IPS-18c (cell line): ENCODE results near the gene FOXP1.

Source experiments
- H3K4me3 ChIP-seq: 2 replicates; pipeline ENCODE4 v1.7.0; 2013; ENCODE audit warnings: low read depth, mild to moderate bottlenecking, low read length, moderate library complexity; ENCODE audit not compliant: insufficient read depth
- H3K9me3 ChIP-seq: one replicate; pipeline ENCODE4 v1.6.1; 2013; ENCODE audit warnings: mild to moderate bottlenecking, low read length, moderate library complexity; ENCODE audit not compliant: control insufficient read depth, insufficient read depth

FOXP1 gene

DNA sequence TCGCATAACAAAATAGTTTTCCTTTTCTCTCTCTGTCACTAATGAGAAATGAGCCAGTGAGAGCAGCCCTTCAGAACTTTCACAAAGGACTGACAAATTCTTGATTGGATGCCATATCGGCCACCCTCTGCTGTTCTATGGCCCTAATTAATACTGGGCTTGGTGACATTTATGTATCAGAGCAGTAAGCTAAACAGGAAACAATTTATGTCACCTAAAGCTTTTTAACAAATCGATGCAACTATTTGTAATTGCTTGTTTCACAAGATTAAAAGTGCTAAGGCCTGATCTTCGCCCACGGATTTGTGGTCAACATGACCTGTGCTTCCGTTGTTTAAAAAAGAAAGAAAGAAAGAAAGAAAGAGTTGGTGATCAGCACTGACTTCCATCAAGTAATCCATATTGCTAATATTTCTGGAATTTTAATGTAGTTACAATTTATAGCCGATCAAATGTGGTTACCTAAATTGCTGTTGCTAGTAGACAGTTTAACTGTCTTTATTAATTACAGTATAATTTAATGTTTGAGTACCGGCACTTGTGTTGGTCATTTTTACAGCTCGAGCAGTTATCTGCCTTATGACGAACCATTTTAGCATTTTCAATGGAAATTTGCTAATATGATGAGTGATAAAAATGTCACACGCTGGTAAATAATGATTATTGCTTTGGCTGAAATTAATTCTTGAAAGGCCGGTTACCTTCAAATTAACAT is 631.3 kb downstream of the FOXP1 start:
- no peaks in the 10 kb centered on the region for H3K9me3 ChIP-seq
- H3K4me3 ChIP-seq: no peak overlapping the region

DNA sequence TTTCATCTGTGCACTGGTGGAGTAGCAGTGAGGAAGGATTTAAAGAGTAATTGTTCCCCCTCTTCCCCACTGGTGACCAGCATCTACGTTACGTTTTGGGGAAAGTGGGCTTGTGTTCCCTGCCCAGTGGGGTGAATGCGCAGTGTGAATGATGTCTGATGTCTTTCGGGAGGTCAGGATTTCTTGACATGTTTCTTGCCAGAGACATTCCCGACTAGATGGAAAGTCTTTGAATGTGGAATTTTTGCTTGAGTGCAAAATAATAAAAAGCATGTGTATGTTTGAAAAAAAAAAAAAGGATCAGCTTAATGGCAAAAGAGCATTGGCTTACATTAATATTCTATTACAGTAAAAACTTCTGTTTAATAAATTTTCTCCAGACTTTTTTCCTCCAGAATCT is 632.2 kb downstream of the FOXP1 start:
- no peaks in the 10 kb centered on the region for H3K9me3 ChIP-seq
- no peak overlapping the region for H3K4me3 ChIP-seq

DNA sequence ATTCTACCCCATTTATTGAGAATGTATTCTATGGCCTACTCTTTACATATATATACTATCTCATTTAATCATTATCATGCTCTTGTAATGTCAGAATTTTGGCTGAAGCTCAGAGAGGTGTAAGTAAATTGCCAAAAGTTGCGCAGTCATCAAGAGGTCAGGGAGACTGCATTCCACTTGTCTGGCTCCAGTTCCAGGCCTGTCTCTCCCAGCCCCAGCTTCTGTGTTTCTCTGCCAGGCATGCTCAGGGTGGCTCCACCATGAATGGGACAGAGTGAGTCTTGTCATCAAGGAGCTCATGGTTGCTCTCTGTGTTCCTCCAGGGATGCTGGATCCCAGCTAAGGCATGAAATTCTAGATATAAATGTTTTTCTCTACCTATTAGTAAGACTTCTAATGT is 635.9 kb downstream of the FOXP1 start:
- Histone ChIP-seq H3K9me3 (no peaks in the 10 kb centered on the region), H3K4me3 (no peak overlapping the region)

DNA sequence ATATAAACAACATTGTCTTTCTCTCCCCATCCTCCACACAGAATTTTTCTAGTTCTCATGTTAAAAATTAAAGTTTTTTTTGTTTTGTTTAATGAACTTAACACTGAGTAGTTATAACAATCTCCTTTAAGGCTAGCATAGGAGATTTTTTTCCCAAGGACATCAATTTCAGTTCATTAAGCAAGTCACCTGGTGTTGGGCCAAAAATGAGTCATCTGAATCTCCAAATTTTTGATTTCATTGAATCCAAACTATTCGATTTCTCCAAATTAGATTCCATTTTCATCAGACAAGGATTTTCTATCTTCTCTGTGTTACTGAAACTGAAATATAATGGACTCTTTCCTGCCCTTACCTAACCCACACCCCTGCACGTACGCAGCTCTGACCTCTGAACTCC is 639.6 kb downstream of the FOXP1 start:
- no peaks in the 10 kb centered on the region for H3K9me3 ChIP-seq
- no peak overlapping the region for H3K4me3 ChIP-seq

DNA sequence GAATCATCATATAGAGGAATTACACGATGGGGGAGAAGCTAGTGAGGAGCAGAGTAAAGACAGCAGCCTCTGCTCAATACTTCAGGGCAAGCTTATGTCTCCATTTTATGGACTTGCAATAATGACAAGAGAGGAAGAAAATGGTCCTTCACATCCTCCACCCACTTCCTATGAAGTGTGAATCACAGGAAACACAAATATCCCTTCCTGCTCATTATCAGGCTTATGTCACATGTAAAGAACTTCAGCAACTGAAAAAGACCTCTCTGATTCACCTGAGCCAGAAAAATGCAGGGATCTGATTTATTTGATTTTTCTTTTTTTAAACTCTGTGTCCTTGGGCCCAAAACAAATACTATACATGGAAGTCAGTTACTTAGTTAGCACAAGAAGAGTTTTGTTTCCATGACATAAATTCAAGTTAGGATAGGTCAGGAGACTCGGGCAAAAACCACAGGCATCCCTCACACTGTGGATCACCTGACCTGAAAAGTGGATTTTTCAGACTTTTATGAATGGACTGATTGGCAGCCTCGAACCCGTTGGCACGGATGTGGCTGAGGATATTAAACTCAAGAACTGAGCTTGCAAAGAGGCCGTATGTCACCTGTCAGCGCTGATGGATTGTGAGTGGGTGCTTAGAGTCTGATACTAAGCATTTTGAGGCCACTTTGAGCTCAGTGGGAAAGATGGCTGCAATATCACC is 650.3 kb downstream of the FOXP1 start:
- no peak overlapping the region for H3K4me3 ChIP-seq
- peaks cover 2% of the 10 kb centered on the region for H3K9me3 ChIP-seq

DNA sequence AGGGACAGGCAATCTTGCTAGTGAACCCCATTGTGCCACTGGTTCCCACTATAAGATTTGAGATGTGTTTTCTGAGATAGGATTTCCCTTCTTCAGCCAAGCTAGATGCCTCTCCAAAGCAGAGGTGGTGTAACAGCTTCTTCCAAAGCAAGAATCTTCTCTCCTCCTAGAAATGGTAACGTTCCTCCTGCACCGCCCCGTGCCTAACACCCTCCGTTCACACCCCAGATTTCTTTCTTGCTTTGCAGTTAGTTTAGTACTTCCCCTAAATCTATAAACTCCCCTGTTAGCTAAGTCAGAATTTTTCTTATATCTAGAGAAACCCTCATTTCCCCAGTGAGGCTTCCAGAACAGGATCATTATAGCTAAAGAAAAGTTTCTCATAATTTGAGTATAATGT is 653.5 kb downstream of the FOXP1 start:
- no peak overlapping the region for H3K4me3 ChIP-seq
- H3K9me3 ChIP-seq: peaks cover 2% of the 10 kb centered on the region

DNA sequence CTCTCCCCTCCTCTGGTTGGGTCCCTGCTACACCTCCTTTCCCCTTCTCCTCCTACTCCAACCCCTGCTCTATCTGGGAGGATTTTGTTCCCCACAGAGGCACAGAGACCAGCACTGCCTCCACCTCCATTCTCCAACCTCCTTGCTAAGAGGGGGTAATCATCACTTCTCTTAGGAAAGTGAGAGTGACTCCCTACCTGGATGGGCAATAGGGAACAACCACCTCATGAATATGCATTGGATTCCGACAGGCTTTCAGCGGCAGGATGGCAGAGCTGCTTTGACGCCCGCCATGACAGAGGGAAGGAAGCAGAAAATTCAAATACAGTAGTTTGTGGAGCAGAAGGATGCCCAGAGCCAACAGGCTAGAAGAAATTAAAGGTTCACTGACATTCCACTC is 656.3 kb downstream of the FOXP1 start:
- Histone ChIP-seq H3K4me3 (no peak overlapping the region), H3K9me3 (no peaks in the 10 kb centered on the region)

DNA sequence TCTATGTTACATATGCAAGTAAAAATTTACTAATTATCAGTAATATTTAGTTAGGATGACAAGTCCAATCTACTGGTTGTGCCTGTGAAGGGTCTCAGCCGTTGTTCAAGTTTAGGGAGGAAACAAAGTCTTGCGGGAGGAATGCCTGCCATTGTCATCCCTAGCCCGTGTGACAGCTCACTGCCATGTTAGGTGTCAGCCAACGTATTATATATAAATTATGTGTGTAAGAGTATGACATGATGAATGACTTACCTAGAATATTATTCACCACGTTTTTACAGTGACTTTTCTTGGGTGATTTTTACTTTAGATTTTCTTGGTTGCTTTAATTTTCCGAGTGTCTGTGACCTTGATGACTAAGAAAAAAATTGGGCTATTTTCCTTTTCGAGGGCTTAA is 656.7 kb downstream of the FOXP1 start:
- H3K4me3 ChIP-seq: no peak overlapping the region
- no peaks in the 10 kb centered on the region for H3K9me3 ChIP-seq

DNA sequence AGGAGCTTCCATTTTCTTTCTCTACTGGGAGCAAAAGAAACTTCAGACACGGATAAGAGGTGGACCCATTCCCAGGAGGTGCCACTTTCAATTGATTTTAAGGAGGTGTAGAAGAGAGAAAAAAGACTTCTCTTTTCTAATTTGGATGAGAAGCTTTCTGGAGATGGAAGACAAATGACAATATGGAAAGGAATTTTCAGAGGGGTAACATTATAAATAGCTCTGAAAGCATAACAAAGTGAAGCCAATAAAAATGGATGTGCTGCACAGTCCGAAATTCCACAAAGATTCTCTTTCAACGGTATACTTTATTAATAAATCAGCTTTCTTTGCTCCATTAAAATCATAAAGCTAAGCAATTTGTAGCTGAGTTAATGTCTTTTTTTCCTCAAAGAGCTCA is 663.9 kb downstream of the FOXP1 start:
- Histone ChIP-seq H3K9me3 (no peaks in the 10 kb centered on the region), H3K4me3 (no peak overlapping the region)

DNA sequence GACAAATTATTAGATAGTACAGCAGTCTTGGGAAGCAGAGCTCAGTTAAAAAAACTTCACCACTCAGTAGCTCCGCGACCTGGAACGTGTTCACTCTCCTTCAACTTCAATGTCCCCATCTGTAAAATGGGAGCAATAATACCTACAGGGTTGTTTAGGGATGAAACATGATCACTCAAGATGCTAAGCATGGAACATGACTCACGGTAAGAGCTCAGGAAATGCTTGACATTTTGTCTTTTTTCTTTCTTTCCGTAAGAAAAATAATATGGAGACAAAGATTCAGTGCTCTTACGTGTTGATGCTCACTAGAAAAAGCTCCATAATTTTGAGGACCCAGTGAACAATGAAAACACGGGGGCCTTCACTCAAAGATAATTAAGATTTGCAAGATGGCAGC is 664.4 kb downstream of the FOXP1 start:
- Histone ChIP-seq H3K4me3 (no peak overlapping the region), H3K9me3 (no peaks in the 10 kb centered on the region)

DNA sequence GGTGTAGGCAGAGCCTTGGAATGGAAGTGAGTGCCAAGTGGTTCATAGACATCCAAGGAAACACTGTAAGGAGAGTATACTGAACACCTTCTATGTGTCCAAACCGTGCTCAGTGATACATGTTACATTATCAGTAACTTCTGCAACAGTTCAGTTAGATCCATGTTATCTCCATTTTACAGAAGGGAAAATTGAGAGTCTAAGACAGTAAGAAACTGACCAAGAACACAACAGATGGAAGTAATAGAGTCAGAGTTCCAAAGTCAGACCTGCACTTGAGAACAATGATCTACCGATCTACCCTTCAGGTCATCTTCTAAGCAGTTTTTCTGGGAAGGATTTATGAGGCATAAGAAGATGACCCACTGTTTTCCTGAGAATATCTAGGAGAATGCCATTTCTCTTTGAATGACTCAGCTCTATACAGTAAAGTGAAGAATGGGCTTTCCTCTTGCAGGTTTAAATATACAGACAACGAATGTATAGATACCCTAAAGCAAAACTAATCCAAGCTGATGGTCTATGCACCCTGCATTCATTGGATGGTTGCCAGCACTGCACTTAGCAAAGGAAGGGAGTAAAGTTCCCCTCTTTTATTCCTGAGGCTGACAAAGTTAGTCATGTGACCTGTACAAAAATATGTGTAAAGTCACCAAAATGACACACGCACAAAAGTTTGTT is 667.0 kb downstream of the FOXP1 start:
- no peaks in the 10 kb centered on the region for H3K9me3 ChIP-seq
- no peak overlapping the region for H3K4me3 ChIP-seq

DNA sequence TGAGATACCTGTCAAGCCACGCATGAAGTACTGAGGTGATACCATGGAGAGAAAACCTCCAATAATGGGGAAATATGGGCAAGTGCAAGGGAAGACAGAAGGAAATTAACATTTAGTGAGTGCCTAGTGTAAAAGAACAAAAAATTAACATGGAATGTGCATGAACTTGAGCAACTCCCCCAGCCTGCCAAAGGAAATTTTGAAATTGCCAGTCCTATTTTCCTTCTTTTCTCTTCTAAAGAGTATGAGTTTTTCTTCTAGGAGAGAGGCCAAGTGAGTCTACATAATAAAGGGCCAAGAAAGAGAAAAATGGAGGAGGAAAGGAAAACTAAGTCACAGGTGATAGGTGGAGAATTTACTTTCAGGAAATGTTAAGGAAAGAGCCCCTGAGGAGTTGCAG is 668.7 kb downstream of the FOXP1 start:
- no peak overlapping the region for H3K4me3 ChIP-seq
- no peaks in the 10 kb centered on the region for H3K9me3 ChIP-seq

DNA sequence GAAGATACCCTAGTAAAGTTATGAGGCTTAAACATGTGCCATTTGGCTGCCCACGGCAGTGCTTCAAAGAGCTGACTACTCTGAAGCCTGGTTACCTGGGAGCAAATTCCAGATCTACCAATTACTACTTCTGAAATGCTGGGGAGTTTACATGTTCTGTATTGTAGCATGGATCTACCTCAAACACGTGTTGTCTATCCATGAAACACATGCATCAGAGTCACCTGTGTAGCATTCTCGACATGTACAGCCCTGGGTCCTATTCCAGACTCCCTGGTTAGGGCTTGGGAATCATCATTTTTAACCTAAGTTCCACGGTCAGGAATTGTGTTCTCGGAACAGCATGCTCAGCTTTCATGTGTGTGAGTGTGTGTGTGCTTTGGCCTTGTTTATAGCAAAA is 671.8 kb downstream of the FOXP1 start:
- Histone ChIP-seq H3K4me3 (no peak overlapping the region), H3K9me3 (no peaks in the 10 kb centered on the region)

DNA sequence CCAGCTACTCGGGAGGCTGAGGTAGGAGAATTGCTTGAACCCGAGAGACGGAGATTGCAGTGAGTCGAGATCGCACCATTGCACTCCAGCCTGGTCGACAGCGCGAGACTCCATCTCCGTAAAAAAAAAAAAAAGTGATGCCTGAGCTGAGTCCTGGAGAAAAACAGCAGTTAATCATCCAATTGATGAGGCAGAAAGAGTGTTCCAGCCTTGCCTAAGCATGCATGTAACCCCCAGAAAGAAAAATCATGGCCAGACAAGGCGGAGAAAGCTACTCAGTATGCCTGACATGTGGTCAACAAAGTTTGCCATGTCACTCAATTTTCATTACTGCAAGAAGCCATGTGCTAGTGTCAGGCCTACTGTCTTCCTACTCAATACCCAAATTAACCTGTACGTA is 678.0 kb downstream of the FOXP1 start:
- H3K4me3 ChIP-seq: no peak overlapping the region
- H3K9me3 ChIP-seq: no peaks in the 10 kb centered on the region
